Cerebellar cortex (tissue), 1 donor: ENCODE measurements around the gene OR10H4.
"Not testable (repeated sequence)": the region's sequence is repeated elsewhere in the genome, so short reads cannot be mapped to it uniquely, and the experiment has no call there.

Source experiments
- DNase-seq: peaks from one replicate; pipeline ENCODE4 v3.0.0-alpha.2; 2015; ENCODE audit warnings: low spot score

Gene OR10H4

GRCh38 chr19:15948223-15949058 lies at the start of gene OR10H4:
OR10H4 (plus strand) TSS chr19:15949008; CDS start chr19:15949008, 0 bp downstream.
- no peak for DNase-seq

DNA sequence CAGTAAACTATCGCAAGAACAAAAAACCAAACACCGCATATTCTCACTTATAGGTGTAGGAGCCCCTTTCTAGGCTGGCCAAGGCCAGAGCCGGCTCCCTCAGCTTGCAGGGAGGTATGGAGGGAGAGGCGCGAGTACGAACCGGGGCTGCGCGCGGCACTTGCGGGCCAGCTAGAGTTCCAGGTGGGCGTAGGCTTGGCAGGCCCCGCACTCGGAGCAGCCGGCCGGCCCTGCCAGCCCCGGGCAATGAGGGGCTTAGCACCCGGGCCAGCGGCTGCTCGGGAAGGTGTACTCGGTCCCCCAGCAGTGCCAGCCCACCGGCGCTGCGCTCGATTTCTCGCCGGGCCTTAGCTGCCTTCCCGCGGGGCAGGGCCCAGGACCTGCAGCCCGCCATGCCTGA lies 49.2 kb upstream of the OR10H4 start:
- DNase-seq: not testable (repeated sequence)

- peak; percentile 16 for DNase-seq
Observed at GRCh38 chr19:15900032-15900431, 48.8 kb upstream of the OR10H4 start.

DNA sequence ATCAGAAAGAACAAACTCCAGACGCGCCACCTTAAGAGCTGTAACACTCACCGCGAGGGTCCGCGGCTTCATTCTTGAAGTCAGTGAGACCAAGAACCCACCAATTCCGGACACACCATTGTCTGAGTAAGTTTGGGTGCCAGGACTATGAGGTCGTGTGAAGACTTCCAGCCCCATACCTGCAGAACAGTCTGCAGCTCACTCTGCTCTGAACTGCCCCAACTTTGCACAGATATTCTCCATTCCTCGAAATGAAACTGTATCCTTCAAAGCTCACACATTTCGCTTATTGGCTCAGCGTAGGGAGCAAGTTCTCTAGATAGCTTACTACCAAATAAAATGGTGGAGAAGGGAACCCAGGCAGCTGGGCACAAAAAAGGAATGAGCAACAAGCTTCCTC lies 48.3 kb upstream of the OR10H4 start:
- DNase-seq: no peak

DNA sequence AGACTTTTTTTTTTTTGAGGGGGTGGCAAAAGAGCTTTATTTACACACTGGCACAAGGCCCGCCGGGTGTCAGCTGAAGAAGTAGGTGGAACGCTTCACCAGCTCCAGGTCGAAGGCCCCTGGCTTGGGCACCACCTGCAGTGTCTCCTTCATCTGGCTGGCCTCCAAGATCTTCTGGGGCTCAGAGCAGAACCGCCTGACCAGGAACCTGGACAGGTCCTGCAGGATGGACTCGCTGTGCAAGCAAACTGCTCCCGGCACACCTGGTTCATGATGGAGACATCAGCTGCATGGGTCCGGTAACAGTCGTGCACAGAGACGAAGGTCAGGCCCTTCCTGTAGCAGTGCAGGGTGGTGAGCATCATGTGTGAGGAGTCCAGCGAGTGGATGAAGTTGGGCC lies 46.6 kb upstream of the OR10H4 start:
- DNase-seq: no peak

DNA sequence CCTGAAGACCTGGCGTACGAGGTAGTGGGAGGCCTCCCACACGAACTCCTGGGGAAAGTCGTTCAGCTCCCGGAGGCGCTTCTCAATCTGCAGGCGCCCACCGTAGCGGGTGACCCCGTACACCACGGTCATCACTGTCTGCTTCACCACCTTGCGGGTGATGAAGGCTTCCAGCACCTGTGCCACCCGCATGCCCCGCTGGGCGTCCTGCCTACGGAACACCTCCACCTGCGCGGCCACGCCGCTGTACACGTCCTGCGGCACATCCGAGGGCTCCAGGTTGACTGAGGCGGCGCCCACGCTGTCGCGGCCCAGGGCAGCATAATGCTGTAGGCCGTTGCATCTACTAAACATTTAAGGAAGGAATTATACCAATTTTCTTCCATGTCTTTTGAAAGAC lies 45.9 kb upstream of the OR10H4 start:
- DNase-seq: not testable (repeated sequence)

DNA sequence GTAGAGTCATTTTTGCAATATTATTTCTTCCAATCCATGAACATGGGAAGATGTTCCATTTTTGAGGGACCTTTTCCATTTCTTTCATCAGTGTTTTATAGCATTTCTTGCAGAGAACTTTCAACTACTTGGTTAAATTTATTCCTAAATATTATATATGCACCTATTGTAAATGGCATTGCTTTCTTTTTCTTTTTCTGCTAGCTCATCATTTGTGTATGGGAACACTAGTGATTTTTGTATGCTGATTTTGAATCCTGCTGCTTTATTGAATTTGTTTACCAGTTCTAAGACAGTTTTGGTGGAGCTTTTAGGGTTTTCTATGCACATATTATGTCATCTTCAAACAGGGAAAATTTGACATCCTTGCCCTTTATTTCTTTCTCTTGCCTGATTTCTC lies 43.8 kb upstream of the OR10H4 start:
- no peak for DNase-seq

DNA sequence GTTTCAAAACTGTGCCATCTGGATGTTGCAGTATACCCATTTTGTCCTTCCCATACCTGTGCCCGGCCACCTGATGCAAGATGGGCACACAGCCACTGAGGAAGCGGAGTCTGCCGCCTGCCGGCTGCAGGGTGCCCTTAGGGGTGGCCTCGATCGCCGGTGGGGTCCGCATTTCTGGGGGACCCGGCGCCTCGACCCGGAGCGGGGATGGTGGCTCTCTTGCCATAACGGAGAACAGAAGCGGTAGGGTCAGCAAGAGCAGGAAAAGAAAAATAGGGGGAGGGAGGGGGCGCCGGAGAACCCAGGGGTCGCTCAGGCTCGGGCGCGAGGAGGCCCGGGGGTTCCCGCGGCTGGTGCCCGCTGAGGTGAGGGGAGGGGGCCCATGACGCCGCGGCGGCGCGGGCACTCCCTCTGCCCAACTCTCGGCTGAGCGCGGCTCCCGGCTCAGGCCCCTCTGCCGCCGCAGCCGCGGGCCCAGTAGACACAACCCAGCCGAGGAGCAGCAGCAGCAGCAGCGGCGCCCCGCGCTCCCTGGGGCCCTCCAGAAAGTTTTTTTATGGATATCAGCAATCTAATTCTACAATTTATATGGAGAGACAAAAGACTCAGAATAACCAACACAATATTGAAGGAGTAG lies 37.1 kb upstream of the OR10H4 start:
- no peak for DNase-seq

DNA sequence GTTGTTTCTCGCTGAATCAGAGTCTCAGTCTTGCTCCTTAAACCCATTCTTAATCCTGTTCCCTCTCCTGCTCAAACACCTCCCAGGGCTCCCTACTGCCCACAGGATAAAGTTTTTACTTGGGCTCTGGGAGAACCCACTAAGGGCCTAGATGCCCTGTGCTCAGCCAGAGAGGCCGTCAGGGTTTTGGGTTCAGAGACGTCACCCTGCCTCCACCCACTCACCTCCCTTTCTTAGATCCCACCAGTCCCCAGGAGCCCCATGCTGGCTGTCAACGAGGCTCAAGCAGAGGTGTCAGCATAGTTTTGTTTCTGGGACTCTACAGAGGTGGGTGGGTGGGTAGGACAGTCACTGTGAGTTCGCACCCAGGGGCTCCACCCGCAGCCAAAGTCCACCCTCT lies 35.4 kb upstream of the OR10H4 start:
- DNase-seq: no peak

GRCh38 chr19:15913830-15914229 lies 35.0 kb upstream of the OR10H4 start:
- no peak for DNase-seq

- no peak for DNase-seq
Observed at GRCh38 chr19:15915109-15915508, 33.7 kb upstream of the OR10H4 start.

GRCh38 chr19:15919243-15919642 lies 29.6 kb upstream of the OR10H4 start:
- no peak for DNase-seq

GRCh38 chr19:15922021-15922420 lies 26.8 kb upstream of the OR10H4 start:
- no peak for DNase-seq

- DNase-seq: no peak
Observed at GRCh38 chr19:15923702-15924101, 25.1 kb upstream of the OR10H4 start.

GRCh38 chr19:15926484-15926883 lies 22.3 kb upstream of the OR10H4 start:
- no peak for DNase-seq

GRCh38 chr19:15928321-15928720 lies 20.5 kb upstream of the OR10H4 start:
- DNase-seq: no peak

GRCh38 chr19:15933761-15934331 lies 15.0 kb upstream of the OR10H4 start:
- not testable (repeated sequence) for DNase-seq

DNA sequence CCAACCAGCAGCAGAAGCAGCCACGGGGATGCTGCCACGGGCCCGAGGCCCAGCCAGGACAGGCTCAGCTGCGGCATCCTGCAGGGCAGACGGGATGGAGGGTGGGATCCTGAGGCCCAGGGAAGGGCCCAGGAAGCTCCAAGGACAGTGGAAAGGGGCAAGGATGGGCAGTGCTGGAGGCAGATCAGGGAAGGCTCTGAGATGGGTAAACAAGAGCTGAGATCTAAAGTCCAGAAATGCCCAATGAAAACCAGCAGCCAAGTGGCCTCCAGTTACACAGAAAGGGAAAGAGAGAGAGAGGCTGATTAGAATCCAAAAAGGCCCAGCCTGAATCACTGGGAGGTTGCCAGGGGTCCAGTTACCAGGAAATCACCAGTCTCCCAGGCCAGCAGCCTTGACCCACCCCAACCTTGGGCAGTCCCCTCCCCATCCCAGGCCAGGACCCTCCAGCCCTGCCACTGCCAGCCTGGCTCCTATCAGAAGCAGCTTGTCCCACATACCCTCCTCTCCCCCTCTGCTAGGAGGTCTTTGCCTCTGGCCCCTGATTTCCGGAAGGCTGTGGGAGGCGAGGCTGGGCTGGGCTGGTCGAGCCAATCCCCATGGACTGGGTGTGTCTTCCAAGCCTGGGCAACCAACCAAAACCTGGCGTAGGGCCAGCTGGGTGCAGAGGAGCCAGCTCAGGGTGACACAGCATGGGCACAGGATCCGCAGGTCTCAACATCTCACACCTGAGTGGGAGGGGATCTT lies 14.3 kb upstream of the OR10H4 start, which contains the start of gene CYP4F11:
Gene CYP4F11 (minus strand): TSS at position 198 of the 747 bp plus-strand sequence. CDS start 121 bp downstream, at position 77.
- DNase-seq: peak; percentile 9

DNA sequence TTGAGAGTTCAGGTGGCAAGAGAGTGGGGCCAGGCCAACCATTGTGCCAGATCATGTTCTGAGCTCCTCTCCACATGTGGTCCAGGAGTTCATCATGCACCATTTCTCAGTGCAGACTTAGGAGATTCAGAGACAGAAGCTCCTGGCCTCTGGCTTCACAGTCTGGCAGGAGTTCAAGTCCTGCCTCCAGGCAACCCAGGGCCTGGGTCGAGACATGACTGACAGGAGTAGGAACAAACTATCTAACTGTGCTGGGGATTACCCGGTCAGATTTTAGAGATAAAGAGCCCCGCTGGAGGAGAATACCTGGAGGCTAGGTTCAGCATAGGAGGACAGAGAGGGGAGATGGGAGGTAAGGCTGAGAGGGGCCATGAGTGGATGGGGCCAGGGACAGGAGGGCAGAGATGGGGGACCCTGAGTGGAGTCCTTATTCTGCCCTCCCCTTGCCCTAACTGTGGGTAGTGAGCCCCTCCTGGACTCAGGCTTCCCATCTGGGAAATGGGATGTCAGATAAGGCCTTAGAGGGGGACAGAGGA lies 13.6 kb upstream of the OR10H4 start:
- DNase-seq: peak; percentile 2

- no peak for DNase-seq
Observed at GRCh38 chr19:15936173-15936572, 12.6 kb upstream of the OR10H4 start.

DNA sequence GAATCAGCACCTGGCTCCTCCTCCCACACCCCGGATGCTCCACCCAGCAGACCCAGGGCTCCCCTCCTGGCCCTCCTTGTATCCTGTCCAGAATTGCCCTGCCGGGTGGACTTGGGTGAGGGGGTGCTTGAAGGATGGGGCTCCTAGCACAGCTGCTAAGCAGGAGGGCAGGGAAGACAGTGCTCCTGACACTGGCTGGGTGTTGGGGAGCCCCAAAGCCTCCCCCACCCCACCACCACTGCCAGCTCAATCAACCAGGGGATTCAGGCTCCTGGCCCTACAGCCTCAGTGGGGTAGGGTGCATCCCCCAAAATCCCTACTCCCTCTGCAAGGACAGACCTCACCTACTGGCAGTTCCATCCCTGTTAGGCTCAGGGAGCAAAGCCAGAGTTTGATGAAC lies 11.9 kb upstream of the OR10H4 start:
- DNase-seq: no peak

DNA sequence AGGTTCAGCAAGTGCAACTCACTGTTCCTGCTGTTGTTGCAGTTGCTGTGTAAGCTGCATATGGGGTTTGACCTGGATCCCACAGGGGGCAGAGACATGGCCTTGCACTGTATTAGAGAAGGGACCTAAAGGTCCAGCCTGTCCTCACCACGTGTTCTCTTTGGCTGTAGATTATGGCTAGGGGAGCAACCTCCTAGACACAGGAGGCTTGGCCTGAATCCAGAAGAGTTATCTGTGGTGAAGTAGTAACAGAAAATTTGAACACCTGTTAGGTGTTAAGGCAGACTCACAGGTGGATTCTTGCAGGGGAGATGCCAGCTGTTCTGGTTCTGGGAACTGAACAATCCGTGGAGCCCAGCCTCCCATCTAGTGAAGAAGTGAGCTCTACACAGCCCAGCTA lies 11.0 kb upstream of the OR10H4 start:
- no peak for DNase-seq
